ENCODE measurements around the gene LRRTM4. TPM values are rescaled to one million over a fixed set of nuclear protein-coding genes. Genes with fewer than 3 reads are reported as not detected.

The LRRTM4 gene
- 70.6 TPM for total RNA-seq

GRCh38 chr2:77521931-77522470 is at the start of gene LRRTM4:
TSS of gene LRRTM4 (minus strand) at chr2:77522376.

Small RNAs within 50 kb of the gene (small RNA-seq; reads per million reads assigned to genes)
- gene RNA5SP98 = 0.13 reads per million
